ENCODE data around the gene HCFC1R1. TPM values are rescaled to one million over a fixed set of nuclear protein-coding genes. Genes with fewer than 3 reads are reported as not detected.
"Not testable (repeated sequence)": the region's sequence is repeated elsewhere in the genome, so short reads cannot be mapped to it uniquely, and the experiment has no call there.

HCFC1R1 gene
- total RNA-seq (ENCODE audit: low replicate concordance): 1.6 and 15.7 TPM in 2 replicates

DNA sequence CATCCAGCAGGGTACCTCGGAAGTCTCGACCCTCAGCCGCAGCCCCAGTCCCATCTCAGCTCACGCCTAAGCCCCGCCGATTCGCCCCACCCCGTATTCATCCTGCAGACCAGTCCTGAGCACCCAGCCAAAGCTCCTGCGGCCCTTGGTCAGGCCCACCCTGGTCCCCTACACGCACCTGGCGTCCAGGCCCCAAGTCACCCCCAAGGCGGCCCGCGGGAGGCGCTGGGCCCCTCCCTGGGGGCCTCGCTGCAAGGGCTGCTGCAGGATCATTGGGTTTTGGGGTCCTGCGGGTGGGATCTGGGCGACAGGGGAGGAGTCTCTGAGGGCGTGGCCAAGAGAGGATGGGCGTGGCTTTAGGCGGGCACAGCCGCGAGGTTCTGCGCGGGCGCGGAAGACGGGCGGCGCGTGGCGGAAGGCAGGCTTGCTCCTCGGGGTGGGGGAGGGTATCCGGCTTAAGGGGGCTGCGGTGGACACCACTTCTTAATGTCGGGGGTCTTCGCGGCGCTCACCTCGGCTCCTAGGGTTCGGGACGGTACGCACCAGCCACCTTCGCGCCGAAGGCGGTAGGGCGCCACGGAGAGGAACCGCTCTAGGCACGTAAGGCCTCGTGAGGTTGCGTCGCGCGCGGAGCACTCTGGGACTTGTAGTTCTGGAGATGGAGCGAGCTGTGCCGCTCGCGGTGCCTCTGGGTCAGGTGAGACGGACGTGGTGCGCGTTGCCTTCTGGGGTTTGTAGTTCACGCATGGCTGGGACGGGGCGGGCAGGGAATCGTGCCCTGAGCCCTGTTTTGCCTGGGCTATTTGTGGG lies at the start of gene HCFC1R1, which contains the start of gene THOC6:
Gene HCFC1R1, minus strand, starts transcription at position 274 of the 810 bp plus-strand sequence. Its CDS starts 1 bp downstream, at position 273.
Gene THOC6, plus strand, starts transcription at position 367 of the 810 bp plus-strand sequence. Its CDS starts 292 bp downstream, at position 659.
- Histone ChIP-seq H3K27me3 (peaks cover 20% of the 10 kb centered on the region), H3F3A (ENCODE audit: low read depth) (peaks cover 52% of the 10 kb centered on the region), H3K36me3 (no peaks in the 10 kb centered on the region), H3K27ac (no peak within 1 kb of the TSS), H3K79me2 (ENCODE audit: low read depth) (peaks cover 10% of the 10 kb centered on the region), H3K4me1 (peaks cover 19% of the 10 kb centered on the region), H3K4me2 (peak within 1 kb of the TSS; percentile 84), H4K20me1 (ENCODE audit: low read depth) (peaks cover 56% of the 10 kb centered on the region), H3K4me3 (peak within 1 kb of the TSS; percentile 75), H3K9ac (no peak within 1 kb of the TSS), H3K9me3 (ENCODE audit: low read depth) (no peaks in the 10 kb centered on the region), H2AFZ (replicated peaks) (peak within 1 kb of the TSS; percentile 82)
- H3K4me3 Mint-ChIP-seq: peak within 1 kb of the TSS; percentile 93
- H3K4me1 Mint-ChIP-seq: peaks cover 42% of the 10 kb centered on the region
- peaks cover 6% of the 10 kb centered on the region for H3K36me3 Mint-ChIP-seq
- DNase-seq (ENCODE audit: low spot score): peak; percentile 99
- TF ChIP-seq, protein P1, sequence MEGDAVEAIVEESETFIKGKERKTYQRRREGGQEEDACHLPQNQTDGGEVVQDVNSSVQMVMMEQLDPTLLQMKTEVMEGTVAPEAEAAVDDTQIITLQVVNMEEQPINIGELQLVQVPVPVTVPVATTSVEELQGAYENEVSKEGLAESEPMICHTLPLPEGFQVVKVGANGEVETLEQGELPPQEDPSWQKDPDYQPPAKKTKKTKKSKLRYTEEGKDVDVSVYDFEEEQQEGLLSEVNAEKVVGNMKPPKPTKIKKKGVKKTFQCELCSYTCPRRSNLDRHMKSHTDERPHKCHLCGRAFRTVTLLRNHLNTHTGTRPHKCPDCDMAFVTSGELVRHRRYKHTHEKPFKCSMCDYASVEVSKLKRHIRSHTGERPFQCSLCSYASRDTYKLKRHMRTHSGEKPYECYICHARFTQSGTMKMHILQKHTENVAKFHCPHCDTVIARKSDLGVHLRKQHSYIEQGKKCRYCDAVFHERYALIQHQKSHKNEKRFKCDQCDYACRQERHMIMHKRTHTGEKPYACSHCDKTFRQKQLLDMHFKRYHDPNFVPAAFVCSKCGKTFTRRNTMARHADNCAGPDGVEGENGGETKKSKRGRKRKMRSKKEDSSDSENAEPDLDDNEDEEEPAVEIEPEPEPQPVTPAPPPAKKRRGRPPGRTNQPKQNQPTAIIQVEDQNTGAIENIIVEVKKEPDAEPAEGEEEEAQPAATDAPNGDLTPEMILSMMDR (IDR thresholded peaks at IDR 0.05): no peak
- no peak for TF ChIP-seq EZH2phosphoT487 (IDR thresholded peaks at IDR 0.05)
- no peak for TF ChIP-seq EZH2 (IDR thresholded peaks at IDR 0.05)
- peak within 1 kb of the TSS; percentile 82 for H3K27ac Mint-ChIP-seq
- H3K9me3 Mint-ChIP-seq: no peaks in the 10 kb centered on the region
- peaks cover 30% of the 10 kb centered on the region for H3K27me3 Mint-ChIP-seq (ENCODE audit: insufficient read depth, low read depth)

GRCh38 chr16:3073448-3073847 lies 49.7 kb upstream of the HCFC1R1 start:
- no peaks in the 10 kb centered on the region for H3K27me3 ChIP-seq
- TF ChIP-seq, protein P1 (IDR thresholded peaks at IDR 0.05): no peak
- no peak for TF ChIP-seq EZH2 (IDR thresholded peaks at IDR 0.05)
- TF ChIP-seq EZH2phosphoT487 (IDR thresholded peaks at IDR 0.05): no peak
- H3K27ac Mint-ChIP-seq: no peak overlapping the region
- H3K4me3 ChIP-seq: no peak overlapping the region
- peaks cover 17% of the 10 kb centered on the region for H3K27me3 Mint-ChIP-seq (ENCODE audit: insufficient read depth, low read depth)
- H2AFZ ChIP-seq (replicated peaks): no peak overlapping the region
- peaks cover 9% of the 10 kb centered on the region for H3K4me1 Mint-ChIP-seq
- no peaks in the 10 kb centered on the region for H3F3A ChIP-seq (ENCODE audit: low read depth)
- no peaks in the 10 kb centered on the region for H4K20me1 ChIP-seq (ENCODE audit: low read depth)
- no peaks in the 10 kb centered on the region for H3K79me2 ChIP-seq (ENCODE audit: low read depth)
- H3K9me3 Mint-ChIP-seq: no peaks in the 10 kb centered on the region
- no peak overlapping the region for H3K4me2 ChIP-seq
- H3K4me1 ChIP-seq: no peaks in the 10 kb centered on the region
- no peak overlapping the region for H3K27ac ChIP-seq
- no peak overlapping the region for H3K9ac ChIP-seq
- no peak overlapping the region for H3K4me3 Mint-ChIP-seq
- no peaks in the 10 kb centered on the region for H3K36me3 Mint-ChIP-seq
- no peaks in the 10 kb centered on the region for H3K36me3 ChIP-seq
- no peak for DNase-seq (ENCODE audit: low spot score)
- H3K9me3 ChIP-seq (ENCODE audit: low read depth): no peaks in the 10 kb centered on the region

DNA sequence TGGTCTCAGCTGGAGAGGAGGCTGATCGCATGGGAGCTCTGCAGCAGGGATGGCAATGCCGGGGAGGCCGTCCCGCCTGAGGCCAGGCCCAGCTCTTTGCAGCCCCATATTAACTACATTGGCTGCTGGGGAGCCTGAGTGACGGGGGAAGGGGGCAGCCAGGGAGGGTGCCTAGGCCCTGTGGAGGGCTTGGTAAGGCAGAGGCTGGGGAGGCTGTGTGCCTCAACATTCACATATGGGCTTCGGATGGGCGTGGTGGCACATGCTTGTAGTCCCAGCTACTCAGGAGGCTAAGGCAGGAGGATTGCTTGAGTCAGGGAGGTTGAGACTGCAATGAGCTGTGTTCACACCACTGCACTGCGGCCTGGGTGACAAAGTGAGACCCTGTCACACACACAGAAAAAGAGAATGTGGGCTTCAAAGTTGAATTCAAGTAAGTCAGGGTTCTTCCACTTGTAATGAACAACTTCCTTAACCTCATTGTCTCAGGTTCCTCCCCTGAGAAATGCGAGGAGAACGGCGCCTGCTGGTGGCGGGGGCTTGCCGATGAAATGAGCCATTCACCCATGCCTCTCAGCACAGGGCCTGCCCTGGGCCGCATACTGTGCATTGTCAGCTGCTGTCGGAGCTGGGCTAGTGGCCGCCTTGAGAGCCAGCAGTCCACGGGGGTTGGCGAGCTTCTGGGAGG lies 49.0 kb upstream of the HCFC1R1 start:
- not testable (repeated sequence) for H3K4me1 Mint-ChIP-seq; H4K20me1 ChIP-seq (ENCODE audit: low read depth); H3K27ac ChIP-seq; H3K27ac Mint-ChIP-seq; H3K9me3 Mint-ChIP-seq; H3K36me3 ChIP-seq; DNase-seq (ENCODE audit: low spot score); H3K4me3 ChIP-seq; H3K79me2 ChIP-seq (ENCODE audit: low read depth); H3K27me3 ChIP-seq; H3K9ac ChIP-seq; H3F3A ChIP-seq (ENCODE audit: low read depth); H3K4me3 Mint-ChIP-seq; H3K4me1 ChIP-seq; H3K36me3 Mint-ChIP-seq; H2AFZ ChIP-seq (replicated peaks); H3K9me3 ChIP-seq (ENCODE audit: low read depth); H3K4me2 ChIP-seq
- peaks cover 17% of the 10 kb centered on the region for H3K27me3 Mint-ChIP-seq (ENCODE audit: insufficient read depth, low read depth)

- not testable (repeated sequence) for H3K27me3 ChIP-seq; H3K9ac ChIP-seq; H3K4me3 Mint-ChIP-seq; H2AFZ ChIP-seq (replicated peaks); H3F3A ChIP-seq (ENCODE audit: low read depth); H3K36me3 Mint-ChIP-seq; H3K36me3 ChIP-seq; H4K20me1 ChIP-seq (ENCODE audit: low read depth); H3K4me3 ChIP-seq; H3K79me2 ChIP-seq (ENCODE audit: low read depth); H3K27ac ChIP-seq; H3K9me3 ChIP-seq (ENCODE audit: low read depth); H3K9me3 Mint-ChIP-seq; H3K4me2 ChIP-seq; DNase-seq (ENCODE audit: low spot score); H3K4me1 Mint-ChIP-seq; H3K4me1 ChIP-seq
- H3K27me3 Mint-ChIP-seq (ENCODE audit: insufficient read depth, low read depth): peaks cover 17% of the 10 kb centered on the region
- peak overlapping the region; percentile 82 for H3K27ac Mint-ChIP-seq
Observed at GRCh38 chr16:3072148-3072547, 48.4 kb upstream of the HCFC1R1 start.
